ENCODE results near the gene EIF2S3B.

The EIF2S3B gene

DNA sequence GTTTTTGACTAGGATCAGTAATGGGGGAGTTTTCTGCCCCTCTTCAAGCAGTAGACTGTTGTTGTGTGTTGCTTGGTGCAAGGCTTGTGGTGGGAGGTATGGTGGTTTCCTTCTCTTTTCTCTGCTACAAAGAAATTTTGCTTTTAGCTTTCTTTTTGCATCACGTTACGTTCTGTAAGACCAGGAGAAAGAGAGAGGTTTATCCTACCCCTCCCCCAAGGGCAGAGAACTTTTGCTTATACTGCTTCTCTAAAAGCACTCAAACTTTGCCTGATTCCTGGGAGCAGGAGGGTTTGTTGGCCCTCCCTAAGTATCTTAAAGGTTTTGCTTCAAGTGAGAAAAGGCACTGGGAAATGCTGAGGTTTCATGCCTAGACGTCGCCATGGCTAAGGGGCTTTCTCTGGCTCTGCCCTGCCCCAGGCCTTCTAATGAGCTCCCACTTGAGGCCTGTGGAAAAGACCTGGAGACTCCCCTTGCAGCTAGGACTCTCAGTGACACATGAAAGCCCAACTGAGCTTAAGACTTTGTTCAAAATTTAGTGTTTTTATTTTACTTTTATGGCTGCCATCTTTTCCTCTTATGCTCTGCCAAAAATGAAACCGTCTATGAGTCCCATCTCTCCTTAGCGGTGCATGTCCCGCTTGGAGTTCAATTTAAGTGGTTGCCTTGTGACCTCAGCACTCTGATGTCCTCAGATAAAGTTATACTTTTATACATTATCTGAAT, 49.2 kb downstream of the EIF2S3B start:
- DNase-seq, result no peak

DNA sequence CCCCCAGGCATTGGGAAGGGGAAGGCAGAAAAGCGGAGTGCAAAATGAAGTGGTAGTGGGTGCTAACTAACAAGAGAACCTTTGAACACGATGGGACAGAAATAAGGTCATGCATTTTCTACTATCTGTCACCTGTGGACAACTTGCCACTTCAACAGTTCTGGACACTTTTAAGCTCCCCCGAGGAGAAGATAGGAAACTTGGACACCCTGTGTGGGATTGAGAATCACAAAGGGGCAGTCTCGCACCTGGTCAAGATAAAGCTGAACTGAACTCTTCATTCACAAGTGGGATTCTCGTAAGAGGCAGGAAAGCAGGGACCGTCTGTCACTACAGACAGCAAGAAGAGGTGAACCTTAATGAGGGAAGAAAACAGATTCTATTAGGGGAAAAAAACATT, 51.6 kb downstream of the EIF2S3B start:
- no peak for DNase-seq

DNA sequence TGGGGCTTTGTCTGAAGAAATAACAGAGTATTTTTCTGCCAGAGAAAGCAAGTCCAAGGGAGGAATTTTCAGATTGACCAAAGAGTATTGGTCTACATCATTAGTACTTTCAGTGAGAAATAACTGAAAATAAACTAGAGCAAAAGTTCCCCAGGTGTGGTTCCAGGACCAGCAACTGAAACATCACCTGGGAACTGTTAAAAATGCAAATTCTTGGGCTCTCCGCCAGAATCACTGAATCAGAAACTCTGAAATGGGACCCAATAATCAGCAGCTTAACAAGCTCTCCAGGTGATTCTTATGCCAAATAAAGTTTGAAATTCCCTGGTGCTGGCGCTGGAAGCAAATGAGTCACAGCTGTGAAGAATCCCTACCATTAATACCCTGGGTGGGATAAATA, 52.1 kb downstream of the EIF2S3B start:
- DNase-seq, result no peak

All from NCI-H345 (cell line).